ENCODE data around the gene TRIM14.
"Not testable (repeated sequence)": the region's sequence is repeated elsewhere in the genome, so short reads cannot be mapped to it uniquely, and the experiment has no call there.

TRIM14 gene

DNA sequence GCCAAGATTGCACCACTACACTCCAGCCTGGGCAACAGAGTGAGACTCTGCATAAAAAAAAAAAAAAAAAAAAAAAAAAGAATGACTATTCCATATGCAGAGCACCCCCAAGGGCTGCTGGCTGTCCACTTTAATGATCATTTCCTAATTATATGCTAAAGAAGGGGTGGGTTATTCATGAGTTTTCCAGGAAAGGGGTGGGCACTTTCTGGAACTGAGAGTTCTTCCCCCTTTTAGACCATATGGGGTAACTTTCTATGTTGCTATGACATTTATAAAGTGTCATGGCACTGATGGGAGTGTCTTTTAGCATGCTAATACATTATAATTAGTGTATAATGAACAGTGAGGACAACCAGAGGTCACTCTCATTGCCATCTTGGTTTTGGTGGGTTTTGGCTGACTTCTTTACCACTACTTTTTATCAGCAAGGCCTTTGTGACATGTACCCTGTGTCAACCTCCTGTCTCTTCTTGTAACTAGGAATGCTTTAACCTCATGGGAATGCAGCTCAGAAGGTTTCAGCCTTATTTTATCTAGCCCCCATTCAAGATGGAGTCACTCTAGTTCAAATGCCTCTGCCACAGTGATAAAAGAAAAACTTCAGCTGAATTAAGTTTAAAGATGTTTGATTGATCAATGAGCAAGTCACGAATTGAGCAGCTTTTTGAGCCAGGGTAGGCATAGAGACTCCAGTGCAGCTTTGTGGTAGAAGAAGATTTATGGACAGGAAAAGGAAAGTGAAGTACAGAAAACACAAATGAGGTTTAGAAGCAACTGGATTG, 69.5 kb downstream of the TRIM14 start:
- no peak for DNase-seq (ENCODE audit: low read depth)

DNA sequence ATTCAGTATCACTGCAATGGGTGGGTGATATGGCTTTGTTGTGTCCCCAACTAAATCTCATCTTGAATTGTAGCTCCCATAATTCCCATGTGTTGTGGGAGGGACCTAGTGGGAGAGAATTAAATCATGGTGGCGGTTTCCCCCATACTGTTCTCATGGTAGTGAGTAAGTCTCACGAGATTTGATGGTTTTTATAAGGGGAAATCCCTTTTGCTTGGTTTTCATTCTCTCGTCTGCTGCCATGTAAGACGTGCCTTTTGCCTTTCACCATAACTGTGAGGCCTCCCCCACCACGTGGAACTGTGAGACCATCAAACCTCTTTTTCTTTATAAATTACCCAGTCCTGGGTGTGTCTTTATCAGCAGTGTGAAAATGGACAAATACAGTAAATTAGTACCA, 72.0 kb downstream of the TRIM14 start:
- DNase-seq (ENCODE audit: low read depth) = no peak

DNA sequence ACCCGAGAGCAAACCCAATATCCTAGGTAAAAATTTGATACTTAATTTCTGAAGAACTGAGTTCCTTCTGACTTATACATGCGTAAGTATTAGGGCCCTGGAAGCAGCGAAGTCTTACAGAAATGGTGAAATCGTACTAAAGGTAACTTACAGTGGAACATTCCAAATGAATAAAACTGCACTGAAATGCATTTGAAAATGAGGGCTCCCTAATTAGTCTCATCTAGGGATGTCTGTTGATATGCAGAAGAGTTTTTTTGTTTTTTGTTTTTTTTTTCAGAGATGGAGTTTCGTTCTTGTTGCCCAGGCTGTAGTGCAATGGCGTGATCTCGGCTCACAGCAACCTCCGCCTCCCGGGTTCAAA, 72.9 kb downstream of the TRIM14 start:
- no peak for DNase-seq (ENCODE audit: low read depth)

DNA sequence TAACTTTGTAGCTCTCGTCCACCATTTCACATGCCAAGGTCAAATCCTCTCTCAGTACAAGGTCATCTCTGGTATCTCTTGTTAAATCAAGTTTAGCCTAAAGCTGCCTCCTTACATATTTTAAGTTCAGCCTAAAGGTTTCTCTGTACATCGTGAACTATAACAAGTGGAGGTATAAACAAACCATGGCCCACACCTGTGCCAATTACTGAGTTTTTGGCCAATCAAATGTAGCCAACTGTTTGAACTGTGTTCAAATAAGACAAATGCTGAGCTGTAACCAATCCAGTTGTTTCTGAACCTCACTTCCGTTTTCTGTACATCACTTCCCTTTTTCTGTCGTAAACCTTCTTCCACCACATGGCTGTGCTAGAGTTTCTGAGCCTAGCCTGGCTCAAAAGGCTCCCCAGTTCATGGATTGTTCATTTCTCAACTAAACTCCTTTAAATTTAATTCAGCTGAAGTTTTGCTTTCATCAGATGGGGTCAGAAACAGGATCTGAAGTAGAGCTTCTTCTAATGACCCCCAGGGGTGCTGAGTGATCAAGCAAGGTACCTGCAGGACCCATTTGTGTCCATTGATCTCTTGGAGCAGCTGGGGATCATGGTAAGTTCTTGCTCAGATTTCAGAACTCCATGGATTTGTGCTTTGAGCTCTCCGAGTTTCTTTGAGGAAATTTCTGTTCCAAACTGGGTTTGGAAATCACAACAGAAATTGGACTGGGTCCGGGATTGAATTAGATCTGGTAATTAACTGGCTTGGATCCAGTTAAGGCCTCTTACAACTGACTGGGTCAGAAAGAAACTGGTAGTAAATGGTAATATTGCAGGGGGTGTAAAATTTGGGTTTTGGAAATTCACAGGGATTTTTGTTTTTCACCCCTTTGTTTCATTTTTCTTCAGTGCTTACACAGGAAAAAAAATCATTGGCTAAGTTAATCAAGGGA, 73.5 kb downstream of the TRIM14 start:
- DNase-seq (ENCODE audit: low read depth) = no peak

DNA sequence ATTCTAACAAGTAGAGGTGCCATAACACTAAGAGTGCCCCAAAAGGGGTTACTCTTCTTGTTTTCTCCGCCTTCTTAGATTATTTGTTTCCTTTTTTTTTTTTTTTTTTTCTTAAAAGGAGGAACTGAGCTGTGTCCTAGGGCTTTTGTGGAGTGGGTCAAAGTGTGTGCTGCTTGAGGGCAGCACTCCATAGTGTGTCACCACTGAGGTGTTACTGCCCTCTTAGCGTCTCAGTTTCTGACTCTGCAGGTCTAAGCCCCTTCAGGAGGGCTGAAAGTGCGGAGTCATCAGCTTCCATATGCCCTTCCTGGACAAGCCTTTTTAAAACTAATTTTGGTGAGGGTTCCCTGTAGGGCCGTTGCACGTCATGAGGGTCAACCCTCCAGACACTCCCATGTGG, 75.1 kb downstream of the TRIM14 start:
- DNase-seq (ENCODE audit: low read depth) = no peak

DNA sequence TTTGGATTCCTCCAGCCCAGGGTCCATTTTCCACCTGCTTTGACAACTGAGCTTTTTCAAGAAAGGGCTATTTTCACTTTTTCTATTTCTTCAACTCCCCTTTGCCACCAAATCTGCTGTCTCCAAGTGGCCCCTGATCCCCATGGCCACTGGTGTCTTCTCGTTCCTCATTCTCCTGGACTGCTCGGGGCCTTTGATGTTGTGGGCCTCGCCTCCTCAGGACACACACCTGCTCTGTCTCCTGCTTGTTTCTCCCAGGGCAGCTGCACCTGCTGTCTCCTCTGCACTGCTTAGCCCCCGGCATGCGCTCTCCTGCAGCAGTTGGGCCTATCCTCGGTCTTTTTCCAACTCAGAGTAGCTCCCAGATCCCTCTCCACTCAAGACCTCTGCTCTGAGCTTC, 78.8 kb downstream of the TRIM14 start:
- DNase-seq (ENCODE audit: low read depth) = no peak

DNA sequence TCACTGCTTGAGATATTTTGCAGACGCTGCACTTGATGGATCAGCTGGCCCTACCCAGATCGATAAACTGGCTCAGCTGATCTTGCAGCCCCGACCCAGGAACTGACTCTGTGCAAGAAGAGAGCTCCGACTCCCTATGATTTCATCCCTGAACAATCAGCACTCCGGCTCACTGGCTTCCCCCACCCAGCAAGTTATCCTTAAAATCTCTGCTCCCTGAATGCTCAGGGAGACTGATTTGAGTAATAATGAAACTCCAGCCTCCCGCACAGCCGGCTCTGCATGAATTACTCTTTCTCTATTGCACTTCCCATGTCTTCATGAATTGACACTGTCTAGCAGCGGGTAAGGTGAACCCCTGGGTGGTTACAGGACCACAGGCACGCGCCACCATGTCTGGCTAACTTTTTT, 79.4 kb downstream of the TRIM14 start:
- DNase-seq (ENCODE audit: low read depth) = no peak

DNA sequence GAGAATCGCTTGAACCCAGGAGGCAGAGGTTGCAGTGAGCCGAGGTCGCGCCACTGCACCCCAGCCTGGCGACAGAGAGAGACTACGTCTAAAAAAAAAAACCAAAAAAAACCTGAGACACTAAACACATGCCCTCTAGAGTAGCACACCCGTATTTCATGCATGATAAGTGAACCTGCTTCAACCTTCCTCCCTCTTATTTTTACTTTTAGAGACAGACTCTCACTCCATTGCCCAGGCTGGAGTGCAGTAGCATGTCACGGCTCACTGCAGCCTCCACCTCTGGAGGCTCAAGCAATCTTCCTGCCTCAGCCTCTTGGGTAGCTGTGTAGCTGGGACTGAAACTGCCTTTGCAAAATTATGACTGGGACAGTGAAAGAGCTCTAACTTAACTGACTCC, 80.1 kb downstream of the TRIM14 start:
- no peak for DNase-seq (ENCODE audit: low read depth)

DNA sequence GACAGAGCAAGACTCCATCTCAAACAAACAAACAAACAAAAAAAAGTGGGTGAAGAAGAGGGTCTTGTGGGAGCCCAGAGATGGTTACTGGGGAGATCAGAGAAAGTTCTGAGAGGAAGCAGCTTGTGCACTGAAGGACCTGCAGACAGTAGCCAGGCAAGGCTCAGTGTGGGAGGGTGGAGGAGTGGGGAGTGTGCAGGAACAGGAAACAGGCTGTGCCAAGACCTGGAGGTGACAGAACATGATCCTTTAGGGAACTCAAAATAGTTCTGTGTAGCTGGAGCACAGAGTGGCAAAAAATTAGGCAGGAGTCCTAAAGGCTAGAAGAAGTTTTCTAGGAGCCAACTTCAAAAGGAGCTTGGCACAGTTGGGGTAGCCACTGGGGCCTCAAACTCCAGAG, 81.7 kb downstream of the TRIM14 start:
- DNase-seq (ENCODE audit: low read depth) = no peak

DNA sequence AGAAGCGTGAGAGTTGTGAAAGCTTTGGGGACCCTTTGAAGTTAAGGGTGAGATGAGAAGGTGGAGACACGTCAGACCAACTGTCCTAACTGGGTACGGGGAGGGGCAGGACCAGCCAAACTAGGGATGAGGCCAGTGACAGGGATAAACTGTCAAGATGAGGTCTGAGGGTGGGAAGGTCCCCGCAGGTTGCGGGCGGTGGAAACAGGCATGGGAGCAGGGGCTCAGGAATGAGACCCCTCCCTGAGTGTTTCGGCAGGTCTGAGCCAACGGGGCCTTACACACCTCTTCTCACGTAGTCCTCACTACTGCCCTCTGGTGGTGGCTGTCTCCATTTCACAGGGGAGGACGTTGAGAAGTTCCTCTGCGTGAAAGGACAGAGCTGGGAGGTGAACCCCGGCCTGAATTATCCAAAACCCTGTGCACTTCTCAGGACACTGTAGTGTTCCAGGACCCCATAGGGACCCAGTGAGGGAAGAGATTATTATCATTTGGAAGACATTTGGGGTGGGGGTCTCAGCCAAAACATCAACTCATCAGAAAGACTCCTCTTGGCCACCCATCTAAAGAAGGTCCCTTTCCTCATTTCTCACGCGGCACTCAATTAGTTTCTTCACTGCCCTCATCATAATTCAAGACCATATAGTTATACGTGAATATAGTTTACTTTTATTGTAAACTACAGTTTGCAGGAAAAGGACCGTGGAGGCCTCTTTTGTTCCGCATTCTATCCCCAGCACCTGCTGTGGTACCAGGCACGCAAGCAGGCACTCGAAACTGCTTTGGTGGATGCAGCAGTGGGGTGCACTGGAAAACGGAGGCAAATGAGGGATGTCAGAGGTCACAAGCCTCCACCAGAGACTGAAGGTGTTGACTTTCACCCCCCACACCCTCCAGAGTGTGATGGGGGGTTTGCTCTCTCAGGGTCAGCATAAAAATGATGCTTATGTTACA, 84.2 kb downstream of the TRIM14 start:
- peak; percentile 83 for DNase-seq (ENCODE audit: low read depth)

DNA sequence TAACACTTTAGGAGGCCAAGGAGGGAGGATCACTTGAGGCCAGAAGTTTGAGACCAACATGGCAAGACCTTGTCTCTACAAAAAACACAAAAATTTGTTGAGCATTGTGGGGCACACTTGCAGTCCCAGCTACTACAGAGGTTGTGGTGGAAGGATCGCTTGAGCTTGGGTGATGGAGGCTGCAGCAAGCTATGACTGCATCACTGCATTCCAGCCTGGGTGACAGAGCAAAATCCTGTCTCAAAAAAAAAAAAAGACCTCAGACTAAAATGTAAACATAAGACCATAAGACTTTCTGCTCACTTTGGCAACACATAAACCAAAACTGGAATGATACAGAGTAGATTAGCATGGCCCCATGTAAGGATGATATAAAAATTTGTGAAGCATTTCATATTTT, 87.1 kb downstream of the TRIM14 start:
- DNase-seq (ENCODE audit: low read depth) = no peak

DNA sequence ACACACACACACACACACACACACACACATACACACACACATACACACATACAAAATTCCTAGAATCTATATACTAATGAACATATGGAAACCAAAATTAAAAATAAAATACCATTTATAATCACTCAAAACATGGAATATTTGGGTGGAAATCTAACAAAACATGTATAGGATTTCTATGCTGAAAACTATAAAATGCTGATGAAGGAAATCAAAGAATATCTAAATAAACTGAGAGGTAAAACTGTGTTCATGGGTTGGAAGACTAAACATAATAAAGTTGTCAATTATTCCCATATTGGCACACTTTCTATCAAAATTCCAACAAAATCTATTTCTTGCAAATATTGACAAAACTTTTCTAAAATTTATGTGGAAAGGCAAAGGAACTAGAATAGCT, 87.9 kb downstream of the TRIM14 start:
- DNase-seq (ENCODE audit: low read depth) = no peak

DNA sequence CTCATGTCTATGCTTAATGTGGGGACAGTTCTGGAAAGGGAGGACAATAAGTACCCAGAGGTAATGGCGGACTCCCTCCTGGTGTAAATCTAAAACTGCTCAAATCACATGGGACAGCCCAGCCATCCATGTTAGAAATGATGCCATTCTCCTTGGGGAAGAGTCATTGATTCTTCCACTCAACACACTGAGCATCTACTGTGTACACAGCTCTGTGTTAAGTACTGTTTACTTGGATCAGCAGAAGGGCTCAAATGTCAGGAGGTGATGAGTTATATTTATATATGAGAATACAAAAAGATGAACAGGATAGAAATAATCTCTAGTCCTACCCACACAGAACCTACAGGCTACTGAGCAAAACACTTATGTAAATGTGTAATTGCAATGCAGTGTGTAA, 94.3 kb downstream of the TRIM14 start:
- no peak for DNase-seq (ENCODE audit: low read depth)

DNA sequence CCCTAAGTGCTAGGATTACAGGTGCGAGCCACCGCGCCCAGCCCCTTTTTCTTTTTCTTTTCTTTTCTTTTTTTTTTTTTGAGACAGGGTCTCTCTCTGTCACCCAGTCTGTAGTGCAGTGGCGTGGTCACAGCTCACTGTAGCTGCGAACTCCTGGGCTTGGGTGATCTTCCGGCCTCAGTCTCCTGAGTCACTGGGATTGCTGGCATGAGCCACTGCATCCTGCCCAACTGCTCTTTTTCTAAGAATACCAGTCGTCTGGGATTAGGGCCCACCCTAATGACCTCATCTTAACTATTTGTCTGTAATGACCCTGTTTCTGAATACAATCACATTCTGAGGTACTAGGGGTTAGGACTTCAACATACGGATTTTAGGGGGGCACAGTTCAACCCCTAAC, 96.6 kb downstream of the TRIM14 start:
- DNase-seq (ENCODE audit: low read depth) = no peak

DNA sequence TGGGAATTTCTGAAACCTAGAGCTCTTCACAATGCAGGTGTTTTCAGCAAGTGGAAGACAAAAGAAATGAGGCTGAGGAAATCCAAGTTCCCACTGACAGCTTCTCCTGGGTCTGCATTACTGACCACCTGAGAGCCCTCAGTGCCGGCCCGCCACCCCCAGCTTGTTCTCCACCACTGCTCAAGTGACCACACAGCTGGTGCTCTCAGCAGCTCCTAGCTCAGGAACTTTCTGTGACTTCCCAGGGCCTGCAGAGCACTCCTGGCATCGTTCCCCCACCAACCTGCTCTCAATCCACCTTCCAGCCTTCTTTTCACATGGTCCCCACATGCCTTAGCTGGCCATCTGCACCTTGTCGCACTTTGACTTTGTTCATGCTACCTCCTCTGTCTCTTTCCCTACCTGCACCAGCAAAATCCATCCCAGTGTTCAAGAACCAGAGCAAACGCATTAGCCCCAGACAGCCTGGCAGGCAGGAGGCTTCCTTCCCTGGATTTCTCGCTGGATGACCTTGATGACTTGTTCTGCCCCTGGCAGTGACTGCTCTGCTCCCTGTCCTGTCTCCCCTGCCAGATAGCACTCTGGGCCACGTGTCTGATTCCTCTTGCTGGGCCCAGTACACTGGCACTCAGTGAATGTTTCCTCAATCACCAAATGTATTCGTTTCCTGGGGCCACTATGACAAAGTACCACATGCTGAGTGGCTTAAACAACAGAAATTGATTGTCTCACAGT, 97.5 kb downstream of the TRIM14 start:
- DNase-seq (ENCODE audit: low read depth) = no peak

DNA sequence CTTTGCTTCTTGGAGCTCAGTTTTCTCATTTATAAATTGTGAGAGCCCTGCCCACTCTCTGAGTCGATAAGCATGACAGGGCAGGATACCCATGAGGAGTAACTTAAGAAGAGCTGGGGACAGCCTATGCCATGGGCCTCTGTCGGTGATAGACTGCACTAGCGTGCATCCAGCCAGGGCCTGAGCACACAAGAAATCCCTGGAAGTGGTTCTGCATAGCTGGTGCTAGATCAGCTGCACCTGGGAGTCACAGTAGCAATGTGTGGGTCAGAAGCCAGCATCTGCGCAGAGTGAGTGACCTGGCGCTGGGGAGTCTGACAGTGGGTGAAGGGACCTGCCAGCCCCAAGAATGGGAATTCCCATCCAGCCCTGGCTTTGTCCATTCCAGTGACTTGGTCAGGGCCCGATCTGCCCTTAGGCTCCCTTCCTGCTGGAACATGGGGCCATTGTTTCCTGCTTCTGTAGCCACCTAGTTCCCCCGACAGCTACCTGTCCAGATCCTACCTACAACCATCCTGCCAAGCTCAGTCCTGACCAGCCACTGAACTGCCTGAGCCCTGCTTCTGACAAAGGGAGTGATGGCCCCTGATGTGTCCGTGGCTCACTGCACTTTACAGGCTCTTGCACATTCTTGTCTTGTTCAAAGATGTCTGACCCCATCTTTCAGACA, 98.4 kb downstream of the TRIM14 start:
- no peak for DNase-seq (ENCODE audit: low read depth)

DNA sequence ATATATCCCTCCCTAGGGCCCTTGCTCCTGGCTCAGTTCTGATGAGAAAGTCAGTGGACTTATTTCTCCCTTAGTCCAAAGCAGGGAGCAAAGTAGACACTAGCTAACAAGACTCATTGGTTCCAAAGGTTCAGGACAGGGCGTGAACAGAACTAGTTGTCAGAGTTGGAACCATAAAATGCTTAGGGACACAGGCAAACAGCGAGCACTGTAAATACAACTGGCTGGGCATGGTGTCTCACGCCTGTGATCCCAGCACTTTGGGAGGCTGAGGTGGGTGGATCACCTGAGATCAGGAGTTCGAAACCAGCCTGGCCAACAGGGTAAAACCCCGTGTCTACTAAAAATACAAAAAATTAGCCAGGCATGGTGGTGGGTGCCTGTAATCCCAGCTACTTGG, 99.2 kb downstream of the TRIM14 start:
- DNase-seq (ENCODE audit: low read depth) = not testable (repeated sequence)
